HCT116 (cell line): Measurements from ENCODE around the gene LPAR3. TPM values are rescaled to one million over a fixed set of nuclear protein-coding genes. Genes with fewer than 3 reads are reported as not detected.

Experiments
- ATAC-seq: fragments of 200-7000 bp; cut with Tn5 transposase; 2 replicates; pipeline ENCODE4 v1.9.1; 2020; ENCODE audit warnings: mild to moderate bottlenecking, moderate library complexity
- BruUV-seq: library from RNA; stranded (reverse); fragments of 400-500 nt; replicated peaks from 2 replicates; lab custom pipeline; 2021; lab: Mats Ljungman, UMichigan
- CTCF ChIA-PET: fragments of 300-600 bp; sonication (Branson Sonifier 250); formaldehyde crosslinking; loops from one replicate; lab custom pipeline; 2021; ENCODE audit warnings: antibody characterized with exemption; lab: Charles Lee
- POLR2A ChIA-PET: fragments of 300-600, 350-600 bp; sonication (Branson Sonifier 250); formaldehyde crosslinking; loops from one replicate; lab custom pipeline; 2021; ENCODE audit warnings: antibody characterized with exemption; lab: Charles Lee
- RAD21 ChIA-PET, 2 experiments: fragments of 300-600 bp; sonication (Branson Sonifier 250); formaldehyde crosslinking; loops; one replicate each; lab custom pipeline; 2023; ENCODE audit warnings: low total read pairs in 2 of 2; ENCODE audit not compliant: uncharacterized antibody in 2 of 2, unreplicated experiment in 2 of 2, low non-redundant PET in 1 of 2; lab: Charles Lee
- DNase-seq: peaks from one replicate; pipeline ENCODE4 v3.0.0-alpha.2; 2010; ENCODE audit warnings: low read depth, low spot score
- H2AFZ ChIP-seq: fragments of 200-600 bp; shearing (Covaris generic), sonication (generic); 2 replicates; pipeline ENCODE4 v1.6.1; 2017; ENCODE audit warnings: low read depth, mixed run types, mixed read lengths, antibody characterized with exemption, low read length; ENCODE audit not compliant: poor library complexity, severe bottlenecking
- H3K27ac ChIP-seq: 2 replicates; pipeline ENCODE4 v1.5.1; 2012; ENCODE audit warnings: low read depth, low read length
- H3K27me3 ChIP-seq: fragments of 200-600 bp; sonication (generic); 2 replicates; pipeline ENCODE4 v1.6.1; 2016; ENCODE audit warnings: mixed run types, low read length, mixed read lengths; ENCODE audit not compliant: insufficient read depth
- H3K36me3 ChIP-seq, 2 experiments: fragments of 200-500 bp in 1 of 2; fragments of 200-600 bp in 1 of 2; sonication (Bioruptor generic) in 1 of 2; sonication (generic) in 1 of 2; 2 replicates each; pipeline versions ENCODE4 v1.5.1 to v1.6.1; 2014 to 2016; ENCODE audit warnings: low read length in 2 of 2, inconsistent platforms in 1 of 2, mixed read lengths in 1 of 2, mixed run types in 1 of 2; ENCODE audit not compliant: insufficient read depth in 2 of 2, control insufficient read depth in 1 of 2
- H3K4me1 ChIP-seq, 2 experiments: fragments of 200-600 bp in 1 of 2; sonication (generic) in 1 of 2; 2 replicates each; pipeline versions ENCODE4 v1.5.1 to v1.6.1; 2012 to 2017; ENCODE audit warnings: low read length in 2 of 2, inconsistent platforms in 1 of 2, mild to moderate bottlenecking in 1 of 2, mixed read lengths in 1 of 2, mixed run types in 1 of 2, moderate library complexity in 1 of 2; ENCODE audit not compliant: insufficient read depth in 2 of 2, control insufficient read depth in 1 of 2
- H3K4me2 ChIP-seq: fragments of 200-600 bp; sonication (generic); 2 replicates; pipeline ENCODE4 v1.6.1; 2017; ENCODE audit warnings: mixed run types, low read length, mixed read lengths
- H3K4me3 ChIP-seq, 2 experiments: fragments of 200-600 bp in 1 of 2; sonication (generic) in 1 of 2; replicated peaks in 1 of 2; 2 replicates each; pipeline ENCODE4 v1.5.1; 2011 to 2016; ENCODE audit warnings: low read length in 2 of 2, control low read depth in 1 of 2, low read depth in 1 of 2, mild to moderate bottlenecking in 1 of 2, mixed read lengths in 1 of 2, mixed run types in 1 of 2
- H3K79me2 ChIP-seq: fragments of 200-600 bp; sonication (generic); 2 replicates; pipeline ENCODE4 v1.6.1; 2017; ENCODE audit warnings: mild to moderate bottlenecking, mixed run types, low read length, moderate library complexity, mixed read lengths; ENCODE audit not compliant: insufficient read depth
- H3K9ac ChIP-seq: fragments of 200-600 bp; sonication (generic); 2 replicates; pipeline ENCODE4 v1.6.1; 2016; ENCODE audit warnings: low read length, mixed read lengths
- H3K9me2 ChIP-seq: fragments of 200-600 bp; sonication (generic), shearing (Covaris generic); 2 replicates; pipeline ENCODE4 v1.6.1; 2017; ENCODE audit warnings: mixed run types, mild to moderate bottlenecking, moderate library complexity; ENCODE audit not compliant: insufficient read depth
- H3K9me3 ChIP-seq, 2 experiments: fragments of 200-500 bp in 1 of 2; fragments of 200-600 bp in 1 of 2; sonication (Bioruptor generic) in 1 of 2; sonication (generic) in 1 of 2; 2 replicates each; pipeline ENCODE4 v1.6.1; 2014 to 2017; ENCODE audit warnings: low read length in 2 of 2, mixed read lengths in 2 of 2, inconsistent platforms in 1 of 2, low read depth in 1 of 2, mild to moderate bottlenecking in 1 of 2, mixed run types in 1 of 2, moderate library complexity in 1 of 2; ENCODE audit not compliant: control insufficient read depth in 1 of 2, insufficient read depth in 1 of 2
- H4K20me1 ChIP-seq: fragments of 200-600 bp; sonication (generic), shearing (Covaris generic); 2 replicates; pipeline ENCODE4 v1.6.1; 2017; ENCODE audit warnings: mixed run types, mild to moderate bottlenecking, moderate library complexity; ENCODE audit not compliant: insufficient read depth
- CEBPB ChIP-seq: IDR thresholded peaks from 2 replicates; pipeline ENCODE4 v1.6.1; 2012; ENCODE audit warnings: low read depth
- EZH2 ChIP-seq: fragments of 200-600 bp; sonication (generic); IDR thresholded peaks from 2 replicates; pipeline ENCODE4 v1.6.1; 2017; ENCODE audit warnings: antibody characterized with exemption, mixed run types
- EZH2phosphoT487 ChIP-seq: fragments of 200-600 bp; IDR thresholded peaks from 2 replicates; pipeline ENCODE4 v1.6.1; 2018; ENCODE audit warnings: antibody characterized with exemption, borderline replicate concordance
- SP1 ChIP-seq: IDR thresholded peaks from 2 replicates; pipeline ENCODE4 v1.6.1; 2012; ENCODE audit warnings: low read depth
- TCF7L2 ChIP-seq: IDR thresholded peaks from 2 replicates; pipeline ENCODE4 v1.7.0; 2011; ENCODE audit warnings: borderline replicate concordance, inconsistent platforms; ENCODE audit not compliant: insufficient read depth, insufficient read length; ENCODE audit errors: extremely low read depth
- ZFX ChIP-seq: fragments of 450-650 bp; IDR thresholded peaks from 2 replicates; pipeline ENCODE4 v1.6.1; 2017
- intact Hi-C: fragments of 100-400 bp; cut with micrococcal nuclease; formaldehyde crosslinking; loops from 2 replicates; pipeline ENCODE4 v1.10.0; 2022
- total RNA-seq: library from RNA; stranded (reverse); gene quantifications from one replicate; pipeline ENCODE4 v1.2.1, GENCODE V29; 2021; ENCODE audit not compliant: unreplicated experiment
- TF ChIP-seq, protein P1 (sequence below): IDR thresholded peaks from 2 replicates; pipeline ENCODE4 v1.6.1; 2011; ENCODE audit warnings: mild to moderate bottlenecking, low read length, moderate library complexity; ENCODE audit not compliant: insufficient replicate concordance; ENCODE audit errors: extremely low read depth
- TF ChIP-seq, protein P2 (sequence below): IDR thresholded peaks from 2 replicates; pipeline ENCODE4 v1.6.1; 2012; ENCODE audit warnings: low read depth

LPAR3 gene
- total RNA-seq, 1 experiment from 2014 or later: 27.2 TPM

DNA sequence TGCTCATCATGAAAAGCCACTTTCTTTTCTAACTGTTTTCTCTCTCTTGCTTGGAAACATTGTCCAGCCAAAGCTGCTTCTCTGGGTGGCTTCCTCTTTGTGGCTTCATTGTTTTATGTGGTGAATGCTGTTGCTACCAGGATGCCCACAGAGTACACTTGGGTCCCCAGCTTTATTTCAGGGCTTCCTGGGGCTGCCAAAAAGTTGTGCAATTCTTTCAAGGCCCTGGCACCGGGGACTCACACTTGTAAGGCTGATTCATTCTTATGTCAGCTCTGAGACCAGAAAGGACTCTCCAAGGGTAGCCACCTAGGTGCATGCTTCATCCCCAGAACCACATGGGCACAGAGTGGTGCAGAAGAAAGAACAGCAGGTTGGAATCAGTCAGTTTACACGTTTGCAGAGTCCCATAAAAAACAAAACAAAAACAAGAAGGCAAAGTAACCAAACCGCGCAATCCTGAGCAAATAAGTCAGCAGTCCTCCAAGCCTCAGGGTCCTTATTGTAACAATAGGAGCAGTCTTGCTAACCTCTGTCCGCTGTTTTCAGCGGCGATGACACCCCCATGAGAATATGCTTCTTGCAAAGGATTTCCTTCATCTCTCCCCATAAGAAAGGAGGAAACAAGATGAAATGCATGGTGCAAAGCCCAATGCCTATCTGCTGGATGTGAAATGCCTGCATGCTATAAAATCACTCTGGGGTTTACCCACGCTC, 112.8 kb downstream of the LPAR3 start:
- ChIA-PET CTCF (no interaction called here), RAD21 (no interaction called here), POLR2A (no interaction called here)
- DNase-seq: no peak
- no peaks in the 10 kb centered on the region for H3K36me3 ChIP-seq
- no peaks in the 10 kb centered on the region for H3K9me3 ChIP-seq
- H2AFZ ChIP-seq: no peak overlapping the region
- H3K4me3 ChIP-seq: no peak overlapping the region
- no peak overlapping the region for H3K9ac ChIP-seq
- intact Hi-C loops: no loop called here
- no peaks in the 10 kb centered on the region for H3K79me2 ChIP-seq
- ATAC-seq: no peak
- no peaks in the 10 kb centered on the region for H4K20me1 ChIP-seq
- BruUV-seq: no TSS peak
- H3K9me2 ChIP-seq: no peaks in the 10 kb centered on the region
- H3K27ac ChIP-seq: no peak overlapping the region
- H3K4me1 ChIP-seq: peaks cover 0 to 9% of the 10 kb centered on the region in 2 experiments; a peak in 3 of 4 replicates
- TF ChIP-seq EZH2phosphoT487: no peak
- TF ChIP-seq, protein P1, sequence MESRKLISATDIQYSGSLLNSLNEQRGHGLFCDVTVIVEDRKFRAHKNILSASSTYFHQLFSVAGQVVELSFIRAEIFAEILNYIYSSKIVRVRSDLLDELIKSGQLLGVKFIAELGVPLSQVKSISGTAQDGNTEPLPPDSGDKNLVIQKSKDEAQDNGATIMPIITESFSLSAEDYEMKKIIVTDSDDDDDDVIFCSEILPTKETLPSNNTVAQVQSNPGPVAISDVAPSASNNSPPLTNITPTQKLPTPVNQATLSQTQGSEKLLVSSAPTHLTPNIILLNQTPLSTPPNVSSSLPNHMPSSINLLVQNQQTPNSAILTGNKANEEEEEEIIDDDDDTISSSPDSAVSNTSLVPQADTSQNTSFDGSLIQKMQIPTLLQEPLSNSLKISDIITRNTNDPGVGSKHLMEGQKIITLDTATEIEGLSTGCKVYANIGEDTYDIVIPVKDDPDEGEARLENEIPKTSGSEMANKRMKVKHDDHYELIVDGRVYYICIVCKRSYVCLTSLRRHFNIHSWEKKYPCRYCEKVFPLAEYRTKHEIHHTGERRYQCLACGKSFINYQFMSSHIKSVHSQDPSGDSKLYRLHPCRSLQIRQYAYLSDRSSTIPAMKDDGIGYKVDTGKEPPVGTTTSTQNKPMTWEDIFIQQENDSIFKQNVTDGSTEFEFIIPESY: no peak
- TF ChIP-seq ZFX: no peak
- no peak for TF ChIP-seq EZH2
- no peak for TF ChIP-seq SP1
- TF ChIP-seq CEBPB: 0 out of 2 replicates have a peak, but pooled peaks have one; percentile 30
- TF ChIP-seq TCF7L2: no peak
- TF ChIP-seq, protein P2, sequence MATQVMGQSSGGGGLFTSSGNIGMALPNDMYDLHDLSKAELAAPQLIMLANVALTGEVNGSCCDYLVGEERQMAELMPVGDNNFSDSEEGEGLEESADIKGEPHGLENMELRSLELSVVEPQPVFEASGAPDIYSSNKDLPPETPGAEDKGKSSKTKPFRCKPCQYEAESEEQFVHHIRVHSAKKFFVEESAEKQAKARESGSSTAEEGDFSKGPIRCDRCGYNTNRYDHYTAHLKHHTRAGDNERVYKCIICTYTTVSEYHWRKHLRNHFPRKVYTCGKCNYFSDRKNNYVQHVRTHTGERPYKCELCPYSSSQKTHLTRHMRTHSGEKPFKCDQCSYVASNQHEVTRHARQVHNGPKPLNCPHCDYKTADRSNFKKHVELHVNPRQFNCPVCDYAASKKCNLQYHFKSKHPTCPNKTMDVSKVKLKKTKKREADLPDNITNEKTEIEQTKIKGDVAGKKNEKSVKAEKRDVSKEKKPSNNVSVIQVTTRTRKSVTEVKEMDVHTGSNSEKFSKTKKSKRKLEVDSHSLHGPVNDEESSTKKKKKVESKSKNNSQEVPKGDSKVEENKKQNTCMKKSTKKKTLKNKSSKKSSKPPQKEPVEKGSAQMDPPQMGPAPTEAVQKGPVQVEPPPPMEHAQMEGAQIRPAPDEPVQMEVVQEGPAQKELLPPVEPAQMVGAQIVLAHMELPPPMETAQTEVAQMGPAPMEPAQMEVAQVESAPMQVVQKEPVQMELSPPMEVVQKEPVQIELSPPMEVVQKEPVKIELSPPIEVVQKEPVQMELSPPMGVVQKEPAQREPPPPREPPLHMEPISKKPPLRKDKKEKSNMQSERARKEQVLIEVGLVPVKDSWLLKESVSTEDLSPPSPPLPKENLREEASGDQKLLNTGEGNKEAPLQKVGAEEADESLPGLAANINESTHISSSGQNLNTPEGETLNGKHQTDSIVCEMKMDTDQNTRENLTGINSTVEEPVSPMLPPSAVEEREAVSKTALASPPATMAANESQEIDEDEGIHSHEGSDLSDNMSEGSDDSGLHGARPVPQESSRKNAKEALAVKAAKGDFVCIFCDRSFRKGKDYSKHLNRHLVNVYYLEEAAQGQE: no peak
- no peak overlapping the region for H3K4me2 ChIP-seq
- no peaks in the 10 kb centered on the region for H3K27me3 ChIP-seq
